Measurements from ENCODE around the gene TAC3.
"Not testable (repeated sequence)": the region's sequence is repeated elsewhere in the genome, so short reads cannot be mapped to it uniquely, and the experiment has no call there.

TAC3 gene

DNA sequence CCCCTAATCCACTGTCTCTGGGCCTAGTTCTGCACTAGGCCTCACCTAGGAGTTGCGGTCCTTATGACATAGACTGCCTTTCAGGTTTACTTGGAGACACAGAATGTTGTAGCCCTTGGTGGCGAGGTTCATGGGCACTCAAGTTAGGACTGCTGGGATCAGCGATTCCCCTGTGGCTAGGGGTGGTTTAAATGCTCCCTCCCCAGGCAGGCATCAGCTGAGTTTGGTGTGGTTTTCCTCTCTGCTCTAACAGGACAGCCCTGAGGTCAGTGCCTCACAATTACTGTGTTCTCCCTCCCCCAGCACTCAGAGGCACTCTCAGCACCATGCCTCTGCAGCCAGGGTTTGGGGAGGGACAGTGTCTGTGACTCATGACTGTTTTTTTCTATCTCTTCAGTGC lies 36.7 kb downstream of the TAC3 start:
- TF ChIP-seq ZNF70 (CRISPR knock-in tag; IDR thresholded peaks at IDR 0.05) (no peak), OSR1 (CRISPR knock-in tag; IDR thresholded peaks at IDR 0.05) (no peak), ZNF565 (CRISPR knock-in tag; conservative IDR thresholded peaks at IDR 0.05; ENCODE audit: low read depth) (no peak), ARNTL (CRISPR knock-in tag; IDR thresholded peaks at IDR 0.05; ENCODE audit: borderline replicate concordance, low read depth) (no peak), CSDC2 (CRISPR knock-in tag; IDR thresholded peaks at IDR 0.05) (no peak), CREB5 (CRISPR knock-in tag; IDR thresholded peaks at IDR 0.05; ENCODE audit: low read depth) (no peak), TOX (CRISPR knock-in tag; IDR thresholded peaks at IDR 0.05; ENCODE audit: borderline replicate concordance) (no peak), ZFP3 (CRISPR knock-in tag; IDR thresholded peaks at IDR 0.05) (no peak), SNAI2 (CRISPR knock-in tag; IDR thresholded peaks at IDR 0.05) (no peak), POU6F1 (CRISPR knock-in tag; IDR thresholded peaks at IDR 0.05; ENCODE audit: borderline replicate concordance, low read depth) (no peak), ZNF8 (CRISPR knock-in tag; IDR thresholded peaks at IDR 0.05) (no peak), ISL1 (CRISPR knock-in tag; IDR thresholded peaks at IDR 0.05) (no peak), ZFP30 (CRISPR knock-in tag; IDR thresholded peaks at IDR 0.05) (no peak), CSRNP3 (CRISPR knock-in tag; IDR thresholded peaks at IDR 0.05) (no peak), RARB (CRISPR knock-in tag; IDR thresholded peaks at IDR 0.05) (no peak), PPARA (CRISPR knock-in tag; IDR thresholded peaks at IDR 0.05; ENCODE audit: borderline replicate concordance) (no peak), GLIS3 (CRISPR knock-in tag; IDR thresholded peaks at IDR 0.05) (no peak), ESRRG (CRISPR knock-in tag; IDR thresholded peaks at IDR 0.05) (no peak), BACH2 (CRISPR knock-in tag; IDR thresholded peaks at IDR 0.05; ENCODE audit: borderline replicate concordance) (no peak)
- no peak for ATAC-seq

- no peak for ATAC-seq
- TF ChIP-seq BACH2 (CRISPR knock-in tag; IDR thresholded peaks at IDR 0.05; ENCODE audit: borderline replicate concordance) (no peak), POU6F1 (CRISPR knock-in tag; IDR thresholded peaks at IDR 0.05; ENCODE audit: borderline replicate concordance, low read depth) (no peak), SNAI2 (CRISPR knock-in tag; IDR thresholded peaks at IDR 0.05) (no peak), ESRRG (CRISPR knock-in tag; IDR thresholded peaks at IDR 0.05) (no peak), CSDC2 (CRISPR knock-in tag; IDR thresholded peaks at IDR 0.05) (no peak), ZNF70 (CRISPR knock-in tag; IDR thresholded peaks at IDR 0.05) (no peak), ARNTL (CRISPR knock-in tag; IDR thresholded peaks at IDR 0.05; ENCODE audit: borderline replicate concordance, low read depth) (no peak), ZFP3 (CRISPR knock-in tag; IDR thresholded peaks at IDR 0.05) (no peak)
- TF ChIP-seq, protein P1, sequence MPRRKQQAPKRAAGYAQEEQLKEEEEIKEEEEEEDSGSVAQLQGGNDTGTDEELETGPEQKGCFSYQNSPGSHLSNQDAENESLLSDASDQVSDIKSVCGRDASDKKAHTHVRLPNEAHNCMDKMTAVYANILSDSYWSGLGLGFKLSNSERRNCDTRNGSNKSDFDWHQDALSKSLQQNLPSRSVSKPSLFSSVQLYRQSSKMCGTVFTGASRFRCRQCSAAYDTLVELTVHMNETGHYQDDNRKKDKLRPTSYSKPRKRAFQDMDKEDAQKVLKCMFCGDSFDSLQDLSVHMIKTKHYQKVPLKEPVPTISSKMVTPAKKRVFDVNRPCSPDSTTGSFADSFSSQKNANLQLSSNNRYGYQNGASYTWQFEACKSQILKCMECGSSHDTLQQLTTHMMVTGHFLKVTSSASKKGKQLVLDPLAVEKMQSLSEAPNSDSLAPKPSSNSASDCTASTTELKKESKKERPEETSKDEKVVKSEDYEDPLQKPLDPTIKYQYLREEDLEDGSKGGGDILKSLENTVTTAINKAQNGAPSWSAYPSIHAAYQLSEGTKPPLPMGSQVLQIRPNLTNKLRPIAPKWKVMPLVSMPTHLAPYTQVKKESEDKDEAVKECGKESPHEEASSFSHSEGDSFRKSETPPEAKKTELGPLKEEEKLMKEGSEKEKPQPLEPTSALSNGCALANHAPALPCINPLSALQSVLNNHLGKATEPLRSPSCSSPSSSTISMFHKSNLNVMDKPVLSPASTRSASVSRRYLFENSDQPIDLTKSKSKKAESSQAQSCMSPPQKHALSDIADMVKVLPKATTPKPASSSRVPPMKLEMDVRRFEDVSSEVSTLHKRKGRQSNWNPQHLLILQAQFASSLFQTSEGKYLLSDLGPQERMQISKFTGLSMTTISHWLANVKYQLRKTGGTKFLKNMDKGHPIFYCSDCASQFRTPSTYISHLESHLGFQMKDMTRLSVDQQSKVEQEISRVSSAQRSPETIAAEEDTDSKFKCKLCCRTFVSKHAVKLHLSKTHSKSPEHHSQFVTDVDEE (CRISPR knock-in tag; IDR thresholded peaks at IDR 0.05), result no peak
These were observed 37.8 kb downstream of the TAC3 start for GRCh38 chr12:56978397-56979138.

GRCh38 chr12:56977361-56977760 lies 39.0 kb downstream of the TAC3 start:
- ATAC-seq, result not testable (repeated sequence)

GRCh38 chr12:56974224-56974623 lies 42.1 kb downstream of the TAC3 start:
- ATAC-seq, result not testable (repeated sequence)

GRCh38 chr12:56968910-56969309 lies 47.4 kb downstream of the TAC3 start:
- not testable (repeated sequence) for ATAC-seq

- ATAC-seq, result not testable (repeated sequence)
These were observed 50.2 kb downstream of the TAC3 start for GRCh38 chr12:56965997-56966642.

DNA sequence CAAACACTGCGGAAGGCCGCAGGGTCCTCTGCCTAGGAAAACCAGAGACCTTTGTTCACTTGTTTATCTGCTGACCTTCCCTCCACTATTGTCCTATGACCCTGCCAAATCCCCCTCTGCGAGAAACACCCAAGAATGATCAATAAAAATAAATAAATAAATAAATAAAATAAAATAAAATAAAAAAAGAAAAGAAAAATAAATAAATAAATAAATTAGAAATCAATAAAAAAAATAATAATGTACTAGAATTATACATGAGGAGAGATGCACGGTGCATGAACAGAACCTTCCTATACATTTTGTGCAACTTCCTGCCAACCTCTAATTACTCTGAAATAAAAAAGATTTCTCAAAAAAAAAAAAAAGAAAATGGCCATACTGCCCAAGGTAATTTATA lies 51.2 kb downstream of the TAC3 start:
- not testable (repeated sequence) for ATAC-seq

GRCh38 chr12:56963557-56963956 lies 52.8 kb downstream of the TAC3 start:
- ATAC-seq, result not testable (repeated sequence)

Data from SK-N-SH treated with all-trans-retinoic acid at 6 μM for 48 hours (cell line).